ENCODE results near the gene DNAI1.

The DNAI1 gene

GRCh38 chr9:34452568-34452967 lies 6.0 kb upstream of the DNAI1 start:
- no peak overlapping the region for H3K4me3 ChIP-seq (ENCODE audit: low read length)
- H3K27me3 ChIP-seq (ENCODE audit: insufficient read depth, low read length): peaks cover 12% of the 10 kb centered on the region; the same call in 1 of the 2 replicates
- no peak overlapping the region for H3K9ac ChIP-seq (ENCODE audit: low read depth, low read length)
- H3K27ac ChIP-seq (ENCODE audit: low read depth, low read length): no peak overlapping the region
- H3K9me3 ChIP-seq (ENCODE audit: insufficient read depth, low read depth, low read length): no peaks in the 10 kb centered on the region
- WGBS: 89% methylated on average over 2 of the region's 2 CpGs
- no peaks in the 10 kb centered on the region for H3K36me3 ChIP-seq (ENCODE audit: insufficient read depth, low read length)
- peaks cover 15% of the 10 kb centered on the region for H3K4me1 ChIP-seq (ENCODE audit: insufficient read depth, low read length)

DNA sequence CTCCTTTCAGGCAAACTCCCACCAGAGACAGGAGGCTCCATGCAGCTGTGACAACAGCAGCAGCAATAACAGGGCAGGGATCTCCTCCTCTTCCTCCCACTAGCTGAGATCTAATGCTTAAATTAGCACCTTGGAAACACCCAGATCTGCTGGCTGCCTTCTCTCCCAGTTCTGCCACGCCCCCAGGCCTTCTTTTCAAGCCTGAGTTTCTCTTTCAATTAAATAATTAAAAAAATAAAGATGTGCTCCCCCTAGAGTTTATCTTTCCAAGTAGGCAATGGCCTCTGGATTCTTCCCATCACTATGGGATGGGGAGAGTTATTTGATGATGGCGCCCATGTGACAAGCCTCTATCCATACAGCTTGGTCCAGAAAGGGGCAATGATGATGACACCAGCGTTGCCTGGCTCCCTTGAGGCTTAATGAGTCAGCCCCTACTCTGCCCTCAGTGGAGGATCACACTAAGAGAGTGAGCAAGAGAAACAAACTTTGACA lies 4.0 kb upstream of the DNAI1 start:
- H3K27me3 ChIP-seq (ENCODE audit: insufficient read depth, low read length): peaks cover 15% of the 10 kb centered on the region; the same call in 1 of the 2 replicates
- H3K9me3 ChIP-seq (ENCODE audit: insufficient read depth, low read depth, low read length): no peaks in the 10 kb centered on the region
- no peak overlapping the region for H3K9ac ChIP-seq (ENCODE audit: low read depth, low read length)
- WGBS: 75% methylated on average over 3 of the region's 3 CpGs
- no peak overlapping the region for H3K4me3 ChIP-seq (ENCODE audit: low read length)
- no peaks in the 10 kb centered on the region for H3K36me3 ChIP-seq (ENCODE audit: insufficient read depth, low read length)
- H3K4me1 ChIP-seq (ENCODE audit: insufficient read depth, low read length): peaks cover 15% of the 10 kb centered on the region
- H3K27ac ChIP-seq (ENCODE audit: low read depth, low read length): no peak overlapping the region

DNA sequence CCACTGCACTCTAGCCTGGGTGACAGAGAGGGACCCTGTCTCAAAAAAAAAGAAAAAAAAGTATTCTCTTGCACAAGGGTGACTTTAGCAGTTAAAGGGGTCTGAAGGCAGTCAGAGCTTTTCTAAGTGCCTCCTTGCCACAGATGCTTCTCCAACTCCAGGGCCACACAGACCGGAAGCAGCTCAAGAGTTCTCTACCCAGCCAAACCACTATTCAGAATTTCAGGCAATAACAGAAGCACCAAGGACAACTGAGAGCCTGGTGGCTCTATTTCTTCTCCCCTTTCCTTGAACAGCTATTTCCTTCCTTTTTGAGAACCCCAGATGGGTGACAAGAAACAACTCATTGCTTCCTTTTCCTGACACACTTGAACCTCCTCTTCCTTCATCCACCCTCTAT lies 2.5 kb upstream of the DNAI1 start:
- no peaks in the 10 kb centered on the region for H3K36me3 ChIP-seq (ENCODE audit: insufficient read depth, low read length)
- no peak overlapping the region for H3K9ac ChIP-seq (ENCODE audit: low read depth, low read length)
- H3K27me3 ChIP-seq (ENCODE audit: insufficient read depth, low read length): peaks cover 15% of the 10 kb centered on the region; the same call in 1 of the 2 replicates
- H3K4me1 ChIP-seq (ENCODE audit: insufficient read depth, low read length): peaks cover 11% of the 10 kb centered on the region
- WGBS: 94% methylated on average over 1 of the region's 1 CpG
- no peak overlapping the region for H3K27ac ChIP-seq (ENCODE audit: low read depth, low read length)
- no peaks in the 10 kb centered on the region for H3K9me3 ChIP-seq (ENCODE audit: insufficient read depth, low read depth, low read length)
- no peak overlapping the region for H3K4me3 ChIP-seq (ENCODE audit: low read length)

DNA sequence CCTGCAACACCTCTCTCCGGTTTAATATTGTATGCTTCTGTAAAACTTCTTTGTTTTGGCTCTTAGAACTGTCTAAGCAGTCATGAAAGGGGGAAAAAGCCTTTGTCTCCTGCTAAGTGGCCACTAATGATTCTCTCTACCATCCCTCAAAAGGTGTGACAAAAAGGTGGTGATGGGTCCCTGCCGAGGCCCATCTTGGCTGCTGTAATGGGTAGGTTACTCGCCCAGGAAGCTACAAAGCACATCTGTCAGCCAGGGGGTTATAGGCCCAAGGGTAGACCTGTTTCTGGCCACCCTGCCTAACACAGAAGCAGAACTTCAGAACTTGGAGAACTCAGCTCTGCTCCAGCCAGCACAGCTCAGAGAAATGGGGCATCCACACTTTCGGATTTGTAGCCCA lies 1.9 kb upstream of the DNAI1 start:
- Histone ChIP-seq H3K4me1 (ENCODE audit: insufficient read depth, low read length) (peaks cover 5% of the 10 kb centered on the region; the same call in 1 of the 2 replicates), H3K4me3 (ENCODE audit: low read length) (peak overlapping the region; percentile 73)

DNA sequence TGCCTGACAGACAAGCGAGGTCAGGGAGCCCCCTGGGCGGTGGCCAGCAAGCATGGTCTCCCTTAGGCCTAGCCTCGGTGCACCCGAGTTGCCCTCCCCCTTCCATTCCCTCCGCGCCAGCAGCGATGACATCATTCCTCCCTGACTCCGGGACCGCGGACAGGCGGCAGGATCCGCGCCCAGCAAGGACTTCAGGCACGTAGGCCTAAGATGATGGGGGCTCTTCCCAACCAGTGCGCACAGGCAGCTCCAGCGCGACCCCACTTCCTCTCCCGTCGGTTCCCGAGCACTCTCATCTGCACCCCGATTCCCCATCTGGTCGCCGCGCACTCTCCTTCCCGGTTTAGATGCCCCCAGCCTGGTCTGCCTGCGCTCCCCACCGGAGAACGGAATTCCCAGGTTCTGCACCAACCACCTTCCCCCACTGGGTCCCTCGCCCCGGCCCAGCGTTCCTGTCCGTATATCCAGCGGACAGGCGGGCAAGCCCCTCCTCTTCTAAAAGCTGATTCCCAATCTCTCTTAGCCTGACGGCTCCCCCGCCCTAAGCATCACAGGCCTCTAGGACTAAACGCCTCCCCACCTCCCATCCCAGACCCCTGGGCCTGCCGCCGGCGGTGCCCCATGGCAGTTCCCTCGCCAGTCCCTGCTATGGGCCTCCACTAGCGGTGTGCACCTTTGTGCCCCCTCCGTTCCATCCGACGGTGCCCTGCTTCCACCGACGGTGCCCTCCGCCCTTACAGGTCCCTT lies 1.2 kb upstream of the DNAI1 start:
- Histone ChIP-seq H3K36me3 (ENCODE audit: insufficient read depth, low read length) (no peaks in the 10 kb centered on the region), H3K9me3 (ENCODE audit: insufficient read depth, low read depth, low read length) (no peaks in the 10 kb centered on the region), H3K27ac (ENCODE audit: low read depth, low read length) (no peak overlapping the region), H3K4me1 (ENCODE audit: insufficient read depth, low read length) (0 out of 2 replicates have a peak, but pooled peaks cover 4% of the 10 kb centered on the region), H3K9ac (ENCODE audit: low read depth, low read length) (peak overlapping the region; percentile 39), H3K27me3 (ENCODE audit: insufficient read depth, low read length) (peaks cover 15% of the 10 kb centered on the region; the same call in 1 of the 2 replicates), H3K4me3 (ENCODE audit: low read length) (peak overlapping the region; percentile 73)
- WGBS: under 1% methylated on average over 48 of the region's 48 CpGs

More for the DNA sequence above, 1.9 kb upstream of the DNAI1 start:
- no peak overlapping the region for H3K27ac ChIP-seq (ENCODE audit: low read depth, low read length)
- WGBS: 71% methylated on average over 4 of the region's 4 CpGs
- no peaks in the 10 kb centered on the region for H3K9me3 ChIP-seq (ENCODE audit: insufficient read depth, low read depth, low read length)
- no peaks in the 10 kb centered on the region for H3K36me3 ChIP-seq (ENCODE audit: insufficient read depth, low read length)
- H3K9ac ChIP-seq (ENCODE audit: low read depth, low read length): no peak overlapping the region
- peaks cover 15% of the 10 kb centered on the region; the same call in 1 of the 2 replicates for H3K27me3 ChIP-seq (ENCODE audit: insufficient read depth, low read length)

DNA sequence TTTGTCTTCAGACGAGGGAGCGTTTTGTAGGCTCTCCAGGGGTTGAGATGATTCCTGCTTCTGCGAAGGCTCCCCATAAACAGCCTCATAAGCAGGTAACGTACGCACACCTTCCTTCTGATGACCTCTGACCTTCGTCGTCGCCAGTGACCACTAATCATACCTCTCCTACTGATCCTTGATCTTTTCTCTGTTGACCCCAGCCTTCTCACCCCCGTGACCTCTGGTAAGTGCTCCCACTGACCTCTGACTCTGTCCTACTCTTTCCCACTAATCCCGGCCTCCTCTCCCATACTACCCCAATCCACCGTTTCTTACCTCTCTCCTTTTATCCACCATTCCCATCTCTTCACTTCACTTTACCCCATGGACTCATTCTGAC lies 345 bp downstream of the DNAI1 start:
- no peaks in the 10 kb centered on the region for H3K36me3 ChIP-seq (ENCODE audit: insufficient read depth, low read length)
- no peak overlapping the region for H3K9ac ChIP-seq (ENCODE audit: low read depth, low read length)
- no peaks in the 10 kb centered on the region for H3K9me3 ChIP-seq (ENCODE audit: insufficient read depth, low read depth, low read length)
- H3K27ac ChIP-seq (ENCODE audit: low read depth, low read length): no peak overlapping the region
- H3K4me1 ChIP-seq (ENCODE audit: insufficient read depth, low read length): 0 out of 2 replicates have a peak, but pooled peaks cover 4% of the 10 kb centered on the region
- H3K4me3 ChIP-seq (ENCODE audit: low read length): peak overlapping the region; percentile 57
- H3K27me3 ChIP-seq (ENCODE audit: insufficient read depth, low read length): peaks cover 15% of the 10 kb centered on the region; the same call in 1 of the 2 replicates
- WGBS: 34% methylated on average over 11 of the region's 11 CpGs

- H3K27ac ChIP-seq (ENCODE audit: low read depth, low read length): no peak overlapping the region
- no peaks in the 10 kb centered on the region for H3K36me3 ChIP-seq (ENCODE audit: insufficient read depth, low read length)
- H3K4me1 ChIP-seq (ENCODE audit: insufficient read depth, low read length): 0 out of 2 replicates have a peak, but pooled peaks cover 4% of the 10 kb centered on the region
- no peak overlapping the region for H3K9ac ChIP-seq (ENCODE audit: low read depth, low read length)
- 0 out of 2 replicates have a peak overlapping the region, but pooled peaks have one; percentile 57 for H3K4me3 ChIP-seq (ENCODE audit: low read length)
- H3K27me3 ChIP-seq (ENCODE audit: insufficient read depth, low read length): peaks cover 15% of the 10 kb centered on the region; the same call in 1 of the 2 replicates
- H3K9me3 ChIP-seq (ENCODE audit: insufficient read depth, low read depth, low read length): no peaks in the 10 kb centered on the region
- 88% methylated on average over 14 of the region's 14 CpGs for WGBS
Measured at GRCh38 chr9:34459356-34459755, 751 bp downstream of the DNAI1 start.

DNA sequence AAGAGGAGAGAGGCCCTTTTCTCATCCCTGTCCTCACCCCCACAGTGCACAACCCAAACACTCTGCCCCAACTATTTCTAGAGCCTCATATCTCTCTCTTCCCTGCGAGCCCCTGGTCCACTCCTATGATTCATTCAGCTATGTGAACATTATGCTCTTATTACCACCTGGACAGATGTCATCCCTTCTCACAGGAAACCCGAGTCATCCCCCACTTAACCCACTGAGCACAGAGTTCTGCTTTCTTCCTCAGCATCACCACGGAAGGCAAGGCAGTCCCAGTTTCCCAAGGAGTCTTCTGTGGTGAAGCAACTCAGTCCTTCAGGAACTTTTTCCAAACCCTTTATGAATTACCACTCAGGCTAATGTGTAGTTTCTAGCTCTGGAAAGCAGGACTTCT lies 1.3 kb downstream of the DNAI1 start:
- H3K9me3 ChIP-seq (ENCODE audit: insufficient read depth, low read depth, low read length): no peaks in the 10 kb centered on the region
- no peak overlapping the region for H3K9ac ChIP-seq (ENCODE audit: low read depth, low read length)
- no peak overlapping the region for H3K4me3 ChIP-seq (ENCODE audit: low read length)
- H3K27me3 ChIP-seq (ENCODE audit: insufficient read depth, low read length): peaks cover 15% of the 10 kb centered on the region; the same call in 1 of the 2 replicates
- 84% methylated on average over 3 of the region's 3 CpGs for WGBS
- H3K4me1 ChIP-seq (ENCODE audit: insufficient read depth, low read length): 0 out of 2 replicates have a peak, but pooled peaks cover 4% of the 10 kb centered on the region
- H3K27ac ChIP-seq (ENCODE audit: low read depth, low read length): no peak overlapping the region
- H3K36me3 ChIP-seq (ENCODE audit: insufficient read depth, low read length): no peaks in the 10 kb centered on the region

DNA sequence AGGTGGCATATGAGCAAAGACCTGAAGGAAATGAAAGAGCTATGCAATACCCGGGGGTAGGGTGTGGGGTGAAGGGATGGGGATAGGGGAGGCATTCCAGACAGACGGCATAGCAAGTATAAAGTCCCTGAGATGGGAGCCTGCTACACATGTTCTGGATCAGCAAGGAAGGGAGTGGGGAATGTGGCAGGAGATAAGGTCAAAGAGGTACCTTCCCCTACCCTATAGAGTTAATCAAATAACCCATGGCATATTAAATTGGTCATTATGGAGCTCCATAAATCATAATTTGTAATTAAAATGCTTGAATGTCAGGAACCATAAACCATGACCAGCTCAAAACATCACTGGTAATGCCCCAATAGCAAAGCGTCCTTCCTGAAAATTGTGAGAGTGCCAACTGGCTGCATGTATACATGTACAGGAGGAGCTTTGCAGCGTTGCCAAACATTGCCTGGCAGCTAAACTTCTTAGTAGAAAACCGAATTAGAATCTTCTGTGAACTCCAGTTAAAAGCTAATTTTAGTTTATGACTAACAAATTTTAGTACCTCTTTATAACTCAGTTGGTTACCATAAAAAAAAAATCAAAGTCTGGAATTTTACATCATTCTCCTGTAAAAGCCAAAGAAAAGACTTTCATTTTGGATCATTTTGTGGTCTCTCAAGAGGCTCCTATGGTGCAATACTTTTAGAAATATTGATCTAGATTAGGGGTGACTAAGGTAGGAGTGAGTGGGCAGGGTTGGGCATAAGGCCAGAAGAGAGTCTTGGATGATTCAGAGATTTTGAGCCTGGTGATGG lies 4.7 kb downstream of the DNAI1 start:
- H3K9me3 ChIP-seq (ENCODE audit: insufficient read depth, low read depth, low read length): no peaks in the 10 kb centered on the region
- H3K27me3 ChIP-seq (ENCODE audit: insufficient read depth, low read length): no peaks in the 10 kb centered on the region
- H3K27ac ChIP-seq (ENCODE audit: low read depth, low read length): no peak overlapping the region
- 75% methylated on average over 5 of the region's 5 CpGs for WGBS
- no peaks in the 10 kb centered on the region for H3K36me3 ChIP-seq (ENCODE audit: insufficient read depth, low read length)
- H3K4me1 ChIP-seq (ENCODE audit: insufficient read depth, low read length): peaks cover 11% of the 10 kb centered on the region
- H3K9ac ChIP-seq (ENCODE audit: low read depth, low read length): no peak overlapping the region
- no peak overlapping the region for H3K4me3 ChIP-seq (ENCODE audit: low read length)

DNA sequence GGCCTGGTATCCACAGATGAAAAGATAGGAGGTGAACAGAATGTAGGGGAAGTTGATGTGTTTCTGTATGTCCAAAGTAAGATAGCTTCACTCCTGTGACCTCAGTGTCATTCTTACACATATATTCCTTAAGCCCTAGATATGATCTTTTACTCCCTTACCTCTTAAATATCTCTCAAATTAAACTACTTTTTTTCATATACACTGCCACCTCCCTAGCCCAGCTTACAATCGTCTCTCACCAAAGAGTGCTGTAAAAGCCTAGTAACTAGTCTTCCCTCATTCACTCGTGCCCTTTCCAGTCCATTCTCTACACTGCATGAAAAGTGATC lies 5.3 kb downstream of the DNAI1 start:
- H3K4me3 ChIP-seq (ENCODE audit: low read length): no peak overlapping the region
- no peak overlapping the region for H3K9ac ChIP-seq (ENCODE audit: low read depth, low read length)
- H3K27me3 ChIP-seq (ENCODE audit: insufficient read depth, low read length): no peaks in the 10 kb centered on the region
- H3K27ac ChIP-seq (ENCODE audit: low read depth, low read length): no peak overlapping the region
- no peaks in the 10 kb centered on the region for H3K9me3 ChIP-seq (ENCODE audit: insufficient read depth, low read depth, low read length)
- 82% methylated on average over 2 of the region's 2 CpGs for WGBS
- peaks cover 11% of the 10 kb centered on the region for H3K4me1 ChIP-seq (ENCODE audit: insufficient read depth, low read length)
- no peaks in the 10 kb centered on the region for H3K36me3 ChIP-seq (ENCODE audit: insufficient read depth, low read length)

DNA sequence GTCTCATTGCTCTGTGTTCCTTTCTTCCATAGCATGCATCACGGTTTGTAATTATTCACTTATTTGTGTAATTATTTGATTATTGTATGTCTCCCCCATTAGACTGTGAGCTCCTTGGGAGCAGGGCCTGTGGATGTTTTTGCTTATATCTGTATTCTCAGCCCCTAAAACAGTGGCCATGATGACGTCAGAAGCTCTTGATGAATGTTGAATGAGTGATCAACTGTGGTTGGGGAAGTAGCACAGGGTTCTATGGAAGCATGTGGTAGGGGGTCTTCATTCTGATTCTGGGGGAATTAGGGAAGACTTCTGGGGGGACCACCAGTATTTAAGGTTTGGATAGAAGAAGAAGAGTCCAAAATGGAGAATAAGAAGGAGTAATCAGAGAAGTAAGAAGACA lies 6.0 kb downstream of the DNAI1 start:
- Histone ChIP-seq H3K27me3 (ENCODE audit: insufficient read depth, low read length) (no peaks in the 10 kb centered on the region), H3K36me3 (ENCODE audit: insufficient read depth, low read length) (no peaks in the 10 kb centered on the region)
- WGBS: 81% methylated on average over 1 of the region's 2 CpGs

More for the DNA sequence above, 6.0 kb downstream of the DNAI1 start:
- Histone ChIP-seq H3K4me3 (ENCODE audit: low read length) (no peak overlapping the region), H3K27ac (ENCODE audit: low read depth, low read length) (no peak overlapping the region), H3K9me3 (ENCODE audit: insufficient read depth, low read depth, low read length) (no peaks in the 10 kb centered on the region), H3K9ac (ENCODE audit: low read depth, low read length) (no peak overlapping the region), H3K4me1 (ENCODE audit: insufficient read depth, low read length) (peaks cover 11% of the 10 kb centered on the region)

All from HUES64 (cell line).